Measurements from ENCODE around the gene ADAMTS2.

GRCh38 chr5:179385914-179386313 lies 40.7 kb upstream of the ADAMTS2 start:
- TF ChIP-seq EZH2 (IDR thresholded peaks at IDR 0.05; ENCODE audit: borderline replicate concordance, low read depth, low read length, severe bottlenecking), result no peak
- TF ChIP-seq, protein P1, sequence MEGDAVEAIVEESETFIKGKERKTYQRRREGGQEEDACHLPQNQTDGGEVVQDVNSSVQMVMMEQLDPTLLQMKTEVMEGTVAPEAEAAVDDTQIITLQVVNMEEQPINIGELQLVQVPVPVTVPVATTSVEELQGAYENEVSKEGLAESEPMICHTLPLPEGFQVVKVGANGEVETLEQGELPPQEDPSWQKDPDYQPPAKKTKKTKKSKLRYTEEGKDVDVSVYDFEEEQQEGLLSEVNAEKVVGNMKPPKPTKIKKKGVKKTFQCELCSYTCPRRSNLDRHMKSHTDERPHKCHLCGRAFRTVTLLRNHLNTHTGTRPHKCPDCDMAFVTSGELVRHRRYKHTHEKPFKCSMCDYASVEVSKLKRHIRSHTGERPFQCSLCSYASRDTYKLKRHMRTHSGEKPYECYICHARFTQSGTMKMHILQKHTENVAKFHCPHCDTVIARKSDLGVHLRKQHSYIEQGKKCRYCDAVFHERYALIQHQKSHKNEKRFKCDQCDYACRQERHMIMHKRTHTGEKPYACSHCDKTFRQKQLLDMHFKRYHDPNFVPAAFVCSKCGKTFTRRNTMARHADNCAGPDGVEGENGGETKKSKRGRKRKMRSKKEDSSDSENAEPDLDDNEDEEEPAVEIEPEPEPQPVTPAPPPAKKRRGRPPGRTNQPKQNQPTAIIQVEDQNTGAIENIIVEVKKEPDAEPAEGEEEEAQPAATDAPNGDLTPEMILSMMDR (IDR thresholded peaks at IDR 0.05; ENCODE audit: extremely low read depth in 1 of 2, insufficient read depth in 1 of 2, low read depth in 1 of 2, low read length in 2 of 2), result no peak
